Hepatocyte (in vitro differentiated cells): ENCODE data around the gene DCAF12. TPM values are rescaled to one million over a fixed set of nuclear protein-coding genes. Genes with fewer than 3 reads are reported as not detected.

Source experiments
- DNase-seq: peaks from one replicate; pipeline ENCODE4 v3.0.0-alpha.2; 2016; ENCODE audit warnings: low spot score
- H2AFZ ChIP-seq: fragments of 200-600 bp; sonication (generic); 2 replicates; pipeline ENCODE4 v1.6.0; 2016; ENCODE audit warnings: antibody characterized with exemption, mild to moderate bottlenecking
- H3K27ac ChIP-seq: fragments of 200-600 bp; sonication (generic); 2 replicates; pipeline ENCODE4 v1.5.1; 2016; ENCODE audit warnings: mild to moderate bottlenecking
- H3K27me3 ChIP-seq: fragments of 200-600 bp; sonication (generic); 2 replicates; pipeline ENCODE4 v1.6.1; 2016
- H3K36me3 ChIP-seq: fragments of 200-600 bp; sonication (generic); replicated peaks from 2 replicates; pipeline ENCODE4 v1.5.1; 2016; ENCODE audit warnings: low read depth; ENCODE audit not compliant: insufficient read depth
- H3K4me1 ChIP-seq: fragments of 200-600 bp; sonication (generic); 2 replicates; pipeline ENCODE4 v1.5.1; 2016; ENCODE audit warnings: mild to moderate bottlenecking, moderate library complexity; ENCODE audit not compliant: insufficient read depth
- H3K4me2 ChIP-seq: fragments of 200-600 bp; sonication (generic); 2 replicates; pipeline ENCODE4 v1.6.0; 2016
- H3K4me3 ChIP-seq: fragments of 200-600 bp; sonication (generic); 2 replicates; pipeline ENCODE4 v1.5.1; 2016; ENCODE audit warnings: mild to moderate bottlenecking
- H3K79me2 ChIP-seq: fragments of 200-600 bp; sonication (generic); 2 replicates; pipeline ENCODE4 v1.6.0; 2017; ENCODE audit warnings: mild to moderate bottlenecking
- H3K9me2 ChIP-seq: fragments of 200-600 bp; sonication (generic); replicated peaks from 2 replicates; pipeline ENCODE4 v1.6.0; 2017; ENCODE audit warnings: mild to moderate bottlenecking; ENCODE audit not compliant: insufficient read depth
- H3K9me3 ChIP-seq: fragments of 200-600 bp; sonication (generic); 2 replicates; pipeline ENCODE4 v1.5.1; 2016; ENCODE audit warnings: low read depth, mild to moderate bottlenecking
- H4K20me1 ChIP-seq: fragments of 200-600 bp; sonication (generic); 2 replicates; pipeline ENCODE4 v1.6.0; 2016; ENCODE audit warnings: mild to moderate bottlenecking; ENCODE audit not compliant: insufficient read depth, poor library complexity, severe bottlenecking
- CTCF ChIP-seq: fragments of 200-600 bp; sonication (generic); IDR thresholded peaks from 2 replicates; pipeline ENCODE4 v1.5.1; 2016; ENCODE audit warnings: antibody characterized with exemption, mild to moderate bottlenecking; ENCODE audit not compliant: poor library complexity
- EZH2 ChIP-seq: fragments of 200-600 bp; sonication (generic); IDR thresholded peaks from 2 replicates; pipeline ENCODE4 v1.6.1; 2016; ENCODE audit warnings: antibody characterized with exemption, mild to moderate bottlenecking, borderline replicate concordance
- EZH2phosphoT487 ChIP-seq: fragments of 200-600 bp; sonication (generic); IDR thresholded peaks from one replicate; pipeline ENCODE4 v1.6.1; 2018; ENCODE audit warnings: antibody characterized with exemption, mild to moderate bottlenecking, low read depth, moderate library complexity; ENCODE audit not compliant: unreplicated experiment, severe bottlenecking
- WGBS: methylation state at CpG from one replicate; pipeline ENCODE4 v1.1.6; 2016; ENCODE audit warnings: low lambda C conversion rate; ENCODE audit errors: missing lambda C conversion rate; 5-methylcytosine and 5-hydroxymethylcytosine counted together
- polyA plus RNA-seq: library from polyadenylated mRNA; unstranded; fragments of >200 nt; fragmentation: Nextera tagmentation; extraction: Ambion mirVana; gene quantifications from 2 replicates; pipeline ENCODE4 v1.2.1, GENCODE V29; 2016
- small RNA-seq: library from RNA; depleted of rRNA; stranded (forward); fragments of <200 nt; gene quantifications from one replicate; pipeline ENCODE3, GENCODE V24; 2014
- total RNA-seq: library from RNA; depleted of rRNA; stranded (reverse); fragments of >200 nt; gene quantifications from 2 replicates; pipeline ENCODE4 v1.2.3, GENCODE V29; 2014

DCAF12 gene
- total and polyA plus RNA-seq, 2 experiments from 2014 or later = 23.9 to 43.3 TPM

- Histone ChIP-seq H3K79me2 (peaks cover 91% of the 10 kb centered on the region), H3K9me2 (no peaks in the 10 kb centered on the region), H3K27ac (no peak overlapping the region), H3K36me3 (no peaks in the 10 kb centered on the region), H4K20me1 (peaks cover 12% of the 10 kb centered on the region), H3K9me3 (no peaks in the 10 kb centered on the region), H3K4me2 (no peak overlapping the region), H3K4me1 (no peaks in the 10 kb centered on the region), H3K27me3 (no peaks in the 10 kb centered on the region), H3K4me3 (no peak overlapping the region), H2AFZ (no peak overlapping the region)
- DNase-seq = no peak
- no peak for TF ChIP-seq EZH2phosphoT487
- 66% methylated on average over 2 of the region's 2 CpGs for WGBS
Measured at GRCh38 chr9:34037626-34038025, 88.9 kb downstream of the DCAF12 start.

GRCh38 chr9:34036625-34037024 lies 89.9 kb downstream of the DCAF12 start:
- Histone ChIP-seq H3K9me2 (no peaks in the 10 kb centered on the region), H4K20me1 (peaks cover 12% of the 10 kb centered on the region), H3K27me3 (no peaks in the 10 kb centered on the region), H3K36me3 (no peaks in the 10 kb centered on the region), H3K27ac (peak overlapping the region; percentile 43), H3K79me2 (peaks cover 91% of the 10 kb centered on the region), H3K9me3 (no peaks in the 10 kb centered on the region), H3K4me1 (no peaks in the 10 kb centered on the region), H3K4me2 (no peak overlapping the region), H2AFZ (no peak overlapping the region), H3K4me3 (no peak overlapping the region)
- no peak for DNase-seq
- 98% methylated on average over 5 of the region's 5 CpGs for WGBS
- TF ChIP-seq EZH2phosphoT487 = no peak
- no peak for TF ChIP-seq EZH2
- no peak for TF ChIP-seq CTCF

Small RNAs within 50 kb of the gene (small RNA-seq; reads per million reads assigned to genes)
- gene RN7SKP114 = 0.19 reads per million

Other genes with a start within 250 kb of the DCAF12 start
- 22.9 and 24.9 TPM in 2 replicates for gene UBAP2, start 77.8 kb downstream of the DCAF12 start, total RNA-seq
- gene UBAP2, start 77.8 kb downstream of the DCAF12 start, polyA plus RNA-seq = 22.4 and 31.2 TPM in 2 replicates
- gene UBAP1, start 52.3 kb upstream of the DCAF12 start, total RNA-seq = 38.0 and 49.6 TPM in 2 replicates
- 43.2 and 49.7 TPM in 2 replicates for gene UBAP1, start 52.3 kb upstream of the DCAF12 start, polyA plus RNA-seq
- gene KIF24, start 202.6 kb upstream of the DCAF12 start, total RNA-seq = 1.3 and 1.8 TPM in 2 replicates
- gene KIF24, start 202.6 kb upstream of the DCAF12 start, polyA plus RNA-seq = 0.71 and 1.0 TPM in 2 replicates
- 19.6 and 29.0 TPM in 2 replicates for gene NUDT2, start 202.9 kb upstream of the DCAF12 start, total RNA-seq
- 23.4 and 40.8 TPM in 2 replicates for gene NUDT2, start 202.9 kb upstream of the DCAF12 start, polyA plus RNA-seq